ENCODE measurements around the gene STK4.

The STK4 gene

DNA sequence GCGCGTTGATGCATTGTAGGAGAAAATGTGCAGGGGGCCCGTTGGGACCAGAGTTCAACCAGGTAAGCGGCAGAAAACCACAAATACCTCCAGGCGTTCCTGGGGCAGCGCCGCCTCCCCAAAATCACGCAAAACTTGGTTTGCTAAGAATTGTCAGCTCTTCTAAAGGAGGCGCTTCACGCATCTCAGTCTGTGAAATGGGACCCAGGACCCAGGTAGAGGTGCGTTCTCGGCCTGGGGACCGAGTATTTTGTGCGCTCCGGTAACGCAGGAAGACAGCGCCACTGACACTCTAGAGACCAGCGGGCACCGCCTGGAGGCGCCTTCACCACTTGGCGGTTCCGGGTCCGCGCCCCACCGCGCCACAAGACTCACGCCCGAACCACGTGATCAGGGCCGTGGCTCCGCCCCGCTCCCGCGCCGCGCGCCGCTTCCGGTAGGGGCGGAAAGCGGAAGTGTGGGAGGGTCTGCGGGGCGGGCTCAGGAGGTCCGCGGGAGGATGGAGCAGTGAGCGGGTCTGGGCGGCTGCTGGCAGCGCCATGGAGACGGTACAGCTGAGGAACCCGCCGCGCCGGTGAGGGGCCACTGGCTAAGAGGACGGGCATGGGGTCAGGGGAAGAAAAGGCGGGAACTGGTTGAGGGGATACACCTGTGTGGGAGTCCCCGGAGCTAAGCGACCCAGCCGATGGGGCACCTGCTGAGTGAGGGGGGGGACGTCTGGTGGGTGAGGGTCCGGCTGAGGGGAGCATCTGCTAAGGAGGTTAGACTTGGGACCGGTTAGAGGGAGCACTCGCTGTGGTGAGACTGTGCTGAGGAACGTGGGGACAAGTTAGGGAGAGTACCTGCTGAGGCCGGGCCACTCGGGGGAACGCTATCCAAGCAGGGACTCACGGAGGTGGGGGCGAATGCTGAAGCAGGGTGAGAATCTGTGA, at the start of gene STK4:
Gene STK4, plus strand, starts transcription at position 483 of the 932 bp plus-strand sequence. Its CDS starts 57 bp downstream, at position 540.
- peak; percentile 89 to 96 (median 92) for DNase-seq

DNA sequence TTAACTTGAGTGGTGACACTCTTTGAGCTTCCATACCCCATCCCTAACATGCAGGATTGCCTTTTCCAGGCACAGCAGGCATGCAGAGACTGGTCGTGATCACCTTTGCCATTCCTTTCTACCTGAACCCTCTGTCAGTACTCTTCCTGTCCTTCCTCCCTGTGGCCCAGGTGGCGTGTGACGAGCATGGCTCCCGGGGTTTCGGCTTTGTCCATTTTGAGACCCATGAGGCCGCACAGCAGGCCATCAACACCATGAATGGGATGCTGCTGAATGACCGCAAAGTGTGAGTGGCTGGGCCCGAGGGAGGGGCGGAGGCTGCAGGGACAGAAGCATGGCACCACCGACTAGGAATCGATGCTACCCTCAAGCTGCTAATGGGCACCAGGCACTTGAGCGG, 49.7 kb upstream of the STK4 start:
- DNase-seq: no peak

GRCh38 chr20:44917399-44917798, 48.9 kb upstream of the STK4 start:
- DNase-seq: no peak

DNA sequence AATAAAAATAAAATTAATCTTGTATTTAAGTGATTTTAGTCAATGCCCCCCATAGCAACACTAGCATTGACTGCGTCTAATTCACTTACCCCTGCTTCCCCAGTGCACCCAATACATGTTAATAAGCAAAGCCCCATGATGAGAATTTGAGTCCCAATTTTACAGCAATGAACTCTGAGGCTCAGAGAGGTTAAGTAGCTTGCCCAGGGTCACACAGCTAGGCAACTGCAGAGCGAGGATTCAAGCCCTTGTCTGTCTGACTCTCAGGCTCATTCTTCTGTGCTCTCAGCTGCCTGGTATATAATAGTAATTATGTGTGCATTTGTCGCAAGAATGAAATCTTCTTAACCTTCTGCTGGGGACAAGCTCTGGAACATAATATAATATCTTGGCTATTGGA, 48.0 kb upstream of the STK4 start:
- DNase-seq: no peak

- DNase-seq: no peak
Measured at GRCh38 chr20:44918761-44919160, 47.6 kb upstream of the STK4 start.

- no peak for DNase-seq
Measured at GRCh38 chr20:44921447-44921846, 44.9 kb upstream of the STK4 start.

- no peak for DNase-seq
Measured at GRCh38 chr20:44924541-44924940, 41.8 kb upstream of the STK4 start.

DNA sequence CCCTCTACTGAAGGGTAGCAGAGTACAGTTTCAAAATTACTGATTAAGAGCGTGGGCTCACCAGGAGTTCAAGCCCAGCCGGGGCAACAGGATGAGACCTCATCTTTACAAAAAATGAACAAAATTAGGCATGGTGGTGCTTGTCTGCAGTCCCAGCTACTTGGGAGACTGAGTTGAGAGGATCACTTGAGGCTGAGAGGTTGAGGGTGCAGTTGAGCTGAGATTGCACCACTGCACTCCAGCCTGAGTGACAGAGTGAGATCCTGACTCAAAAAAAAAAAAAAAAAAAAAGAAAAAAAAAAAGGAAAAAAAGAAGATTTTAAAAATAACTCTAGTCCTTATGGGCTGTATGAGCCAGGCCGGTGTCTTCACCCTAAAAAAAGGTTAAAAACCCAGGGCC, 37.7 kb upstream of the STK4 start:
- no peak for DNase-seq

DNA sequence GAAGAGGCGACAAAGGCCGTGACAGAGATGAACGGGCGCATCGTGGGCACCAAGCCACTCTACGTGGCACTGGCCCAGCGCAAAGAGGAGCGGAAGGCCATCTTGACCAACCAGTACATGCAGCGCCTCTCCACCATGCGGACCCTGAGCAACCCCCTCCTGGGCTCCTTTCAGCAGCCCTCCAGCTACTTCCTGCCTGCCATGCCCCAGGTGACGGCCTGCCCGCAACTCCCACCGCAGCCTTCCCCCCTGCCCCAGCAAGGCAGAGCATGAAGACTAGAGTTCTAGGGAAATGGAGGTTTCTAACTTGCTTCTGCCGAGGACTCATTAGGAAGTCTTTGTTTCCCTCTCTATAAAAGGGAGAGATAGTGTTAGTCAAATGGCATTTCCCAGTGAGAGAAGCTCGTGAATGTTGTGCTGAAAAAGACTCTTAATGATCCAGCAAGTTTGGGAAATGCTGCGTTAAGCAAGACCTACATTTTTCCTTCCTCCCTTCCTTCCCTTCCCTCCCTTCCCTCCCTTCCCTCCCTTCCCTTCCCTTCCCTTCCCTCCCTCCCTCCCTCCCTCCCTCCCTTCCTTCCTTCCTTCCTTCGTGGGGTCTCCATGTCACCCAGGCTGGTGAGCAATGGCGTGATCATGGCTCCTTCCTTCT, 35.7 kb upstream of the STK4 start:
- no peak for DNase-seq

DNA sequence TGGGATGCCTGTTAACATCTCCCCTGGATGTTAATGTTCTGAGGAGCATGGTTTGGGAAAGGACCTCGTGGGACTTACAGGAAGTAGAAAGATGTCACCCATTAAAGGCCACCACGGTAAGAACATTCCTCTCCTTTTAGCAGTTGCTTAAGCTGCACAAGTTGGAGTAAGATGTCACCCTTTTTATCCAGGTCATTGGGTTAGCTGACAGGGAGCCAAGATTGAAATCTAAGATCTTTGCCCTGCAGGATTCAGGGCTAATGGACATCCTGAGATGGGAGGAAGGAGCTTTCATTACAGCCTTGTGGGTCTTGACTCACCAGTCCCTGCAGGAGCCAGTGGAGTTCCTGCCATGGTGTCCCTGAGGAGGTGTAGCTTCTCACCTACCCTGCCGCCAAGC, 34.4 kb upstream of the STK4 start:
- DNase-seq: no peak

DNA sequence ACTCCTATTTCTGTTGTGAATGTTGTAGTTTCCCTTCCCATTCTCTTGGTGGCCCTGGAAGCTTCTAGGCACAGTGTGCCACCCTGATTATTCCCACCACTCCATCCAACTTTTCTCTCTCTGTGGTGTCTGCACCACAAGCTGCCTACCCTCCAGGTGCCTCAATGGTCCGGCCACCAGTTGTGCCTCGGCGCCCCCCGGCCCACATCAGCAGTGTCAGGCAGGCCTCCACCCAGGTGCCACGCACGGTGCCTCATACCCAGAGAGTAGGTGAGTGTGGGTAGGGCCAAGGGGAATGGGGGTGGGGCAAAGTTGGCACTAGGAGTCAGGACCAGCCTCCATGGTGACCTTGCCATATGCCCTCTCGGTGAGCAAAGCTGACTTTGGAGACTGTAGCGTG, 33.4 kb upstream of the STK4 start:
- no peak for DNase-seq

DNA sequence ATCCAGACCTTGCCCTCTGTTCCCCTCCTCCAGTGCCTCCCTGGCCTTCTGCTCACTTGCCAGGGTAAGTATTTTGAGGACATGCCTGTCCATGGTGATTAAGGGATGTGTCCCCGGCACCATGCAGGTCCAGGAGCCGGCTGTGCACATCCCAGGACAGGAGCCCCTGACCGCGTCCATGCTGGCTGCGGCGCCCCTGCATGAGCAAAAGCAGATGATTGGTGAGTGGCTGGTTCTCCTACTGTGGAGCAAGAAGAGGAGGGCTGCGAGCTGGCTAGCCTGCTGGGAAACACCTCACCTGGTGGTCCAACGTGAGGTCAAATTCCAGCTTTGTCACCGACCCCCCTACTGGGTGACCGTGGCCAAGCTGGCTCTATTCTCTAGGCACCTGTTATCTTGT, 29.8 kb upstream of the STK4 start:
- DNase-seq: no peak

- no peak for DNase-seq
Measured at GRCh38 chr20:44938637-44939036, 27.7 kb upstream of the STK4 start.

DNA sequence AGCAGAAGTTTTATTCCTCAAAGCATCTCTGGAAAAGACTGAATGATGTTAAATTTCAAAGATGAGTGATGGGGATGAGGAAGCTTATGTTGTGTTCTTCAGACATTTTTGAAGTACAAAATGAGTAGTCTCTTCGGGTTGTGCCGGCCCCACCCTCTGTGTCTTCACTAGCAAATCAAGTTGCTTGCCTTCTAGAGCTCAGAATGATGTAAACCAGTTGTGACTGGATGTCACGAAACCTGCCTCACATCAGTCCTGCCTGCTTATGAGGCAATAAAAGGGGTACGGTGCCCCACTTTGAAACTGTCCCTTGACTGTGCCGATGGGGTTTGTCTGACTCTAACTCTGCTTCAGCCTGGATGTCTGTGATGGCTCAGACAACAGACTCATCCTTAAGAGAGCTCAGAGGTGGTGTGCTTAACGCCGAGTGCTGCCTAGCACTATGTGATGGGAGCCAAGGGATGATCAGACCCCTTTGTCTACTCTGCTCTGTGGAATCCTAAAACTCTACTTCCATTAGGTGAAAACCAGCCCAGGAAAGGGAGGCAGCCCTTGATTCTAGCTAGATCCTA, 25.1 kb upstream of the STK4 start:
- no peak for DNase-seq

GRCh38 chr20:44942264-44942973, 23.9 kb upstream of the STK4 start:
- no peak for DNase-seq

GRCh38 chr20:44943828-44944227, 22.5 kb upstream of the STK4 start:
- DNase-seq: no peak

DNA sequence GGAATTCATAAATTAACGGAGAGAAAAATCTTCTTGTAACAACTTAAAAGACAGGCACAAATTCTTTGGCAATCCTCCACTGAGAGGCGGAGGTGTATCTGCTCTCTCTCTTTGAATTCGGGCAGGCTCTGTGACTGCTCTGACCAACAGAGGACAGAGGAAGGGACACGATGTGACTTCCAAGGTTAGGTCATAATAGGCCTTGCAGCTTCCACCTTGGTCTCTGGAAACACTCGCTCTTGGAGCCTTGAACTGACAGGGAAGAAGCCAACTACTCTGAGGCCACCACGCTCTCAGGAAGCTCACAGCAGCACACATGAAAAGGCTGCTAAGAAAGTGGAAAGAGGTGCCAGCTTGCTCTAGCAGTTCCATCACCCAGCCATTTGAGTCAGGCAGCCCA, 21.1 kb upstream of the STK4 start:
- no peak for DNase-seq

GRCh38 chr20:44946271-44946852, 19.9 kb upstream of the STK4 start:
- DNase-seq: no peak

GRCh38 chr20:44948107-44948506, 18.2 kb upstream of the STK4 start:
- DNase-seq: no peak

DNA sequence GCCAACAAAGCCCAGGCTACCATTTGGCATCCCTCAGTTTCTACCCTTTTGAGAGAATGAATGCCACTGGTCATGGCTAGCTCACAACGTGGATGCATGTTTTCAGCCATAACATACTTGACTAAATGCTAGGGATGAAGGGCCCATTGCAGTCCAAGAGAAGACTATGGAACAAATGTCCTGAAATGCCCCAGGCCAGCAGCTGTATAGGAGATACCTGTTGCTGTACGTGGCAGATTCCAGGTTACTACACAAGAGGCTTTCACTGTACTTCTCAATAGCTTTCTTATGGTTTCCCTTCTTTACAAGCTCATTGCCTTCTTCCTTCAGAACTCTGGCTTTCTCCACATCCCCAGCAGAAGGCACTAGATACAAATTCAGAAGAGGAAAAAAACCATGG, 17.8 kb upstream of the STK4 start:
- DNase-seq: no peak

GRCh38 chr20:44950368-44950767, 15.9 kb upstream of the STK4 start:
- DNase-seq: no peak

- no peak for DNase-seq
Measured at GRCh38 chr20:44952731-44953130, 13.6 kb upstream of the STK4 start.

DNA sequence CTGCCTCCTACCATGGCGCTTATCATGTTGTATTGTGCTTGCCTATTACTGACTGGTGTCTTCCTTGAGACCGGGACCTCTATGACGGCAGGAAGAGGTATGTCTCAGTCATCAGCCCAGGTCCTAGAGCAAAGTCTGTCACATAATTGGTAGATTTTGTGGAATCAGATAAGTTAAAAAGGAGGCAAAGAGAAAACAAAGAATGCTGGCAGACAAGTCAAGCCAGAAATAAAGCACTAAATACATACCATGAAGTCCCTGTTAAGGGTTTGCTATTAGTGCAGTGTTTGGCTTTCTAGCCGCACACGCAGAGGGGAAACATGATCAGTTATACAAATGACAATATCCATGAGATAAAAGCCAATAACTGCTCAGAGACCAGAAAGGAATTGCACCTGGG, 12.1 kb upstream of the STK4 start:
- no peak for DNase-seq
